Measurements from ENCODE around the gene RDX.

Gene RDX

DNA sequence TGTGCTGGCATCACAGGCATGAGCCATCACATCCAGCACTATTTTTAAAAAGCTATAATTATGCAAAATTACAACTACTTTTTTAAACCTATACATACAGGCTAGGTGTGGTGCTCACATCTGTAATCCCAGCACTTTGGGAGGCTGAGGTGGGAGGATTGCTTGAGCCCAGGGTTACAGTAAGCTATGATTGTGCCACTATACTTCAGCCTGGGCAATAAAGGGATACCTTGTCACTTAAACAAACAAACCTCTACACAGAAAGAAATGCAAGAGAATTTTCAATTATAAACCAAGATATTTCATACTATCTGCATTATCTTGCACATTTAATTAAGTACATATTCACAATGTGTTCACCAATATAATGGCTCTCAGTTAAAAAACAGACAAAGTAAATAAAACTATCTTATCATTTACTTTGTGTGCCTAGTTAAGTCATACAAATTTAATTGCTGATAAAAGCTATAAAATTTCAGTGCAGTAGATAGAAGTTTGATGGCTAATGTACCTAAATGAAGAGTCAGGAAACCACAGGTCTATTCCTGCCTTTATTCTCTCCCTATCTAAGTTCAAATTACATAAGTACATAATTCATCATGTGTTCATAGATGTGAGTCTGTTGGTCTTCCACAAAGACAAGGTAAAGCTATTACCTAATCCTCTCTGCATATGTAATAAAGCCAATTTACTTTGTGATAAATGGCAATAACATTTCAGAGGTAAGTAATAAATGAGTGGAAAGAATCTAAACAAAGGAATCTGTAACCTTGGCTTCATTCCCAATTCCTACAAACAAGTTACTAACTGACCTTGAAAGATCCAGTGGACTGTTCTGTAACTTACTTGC is 9.0 kb upstream of the RDX start:
- no peak for DNase-seq (ENCODE audit: extremely low read depth, low read depth)
- TF ChIP-seq, protein P1, sequence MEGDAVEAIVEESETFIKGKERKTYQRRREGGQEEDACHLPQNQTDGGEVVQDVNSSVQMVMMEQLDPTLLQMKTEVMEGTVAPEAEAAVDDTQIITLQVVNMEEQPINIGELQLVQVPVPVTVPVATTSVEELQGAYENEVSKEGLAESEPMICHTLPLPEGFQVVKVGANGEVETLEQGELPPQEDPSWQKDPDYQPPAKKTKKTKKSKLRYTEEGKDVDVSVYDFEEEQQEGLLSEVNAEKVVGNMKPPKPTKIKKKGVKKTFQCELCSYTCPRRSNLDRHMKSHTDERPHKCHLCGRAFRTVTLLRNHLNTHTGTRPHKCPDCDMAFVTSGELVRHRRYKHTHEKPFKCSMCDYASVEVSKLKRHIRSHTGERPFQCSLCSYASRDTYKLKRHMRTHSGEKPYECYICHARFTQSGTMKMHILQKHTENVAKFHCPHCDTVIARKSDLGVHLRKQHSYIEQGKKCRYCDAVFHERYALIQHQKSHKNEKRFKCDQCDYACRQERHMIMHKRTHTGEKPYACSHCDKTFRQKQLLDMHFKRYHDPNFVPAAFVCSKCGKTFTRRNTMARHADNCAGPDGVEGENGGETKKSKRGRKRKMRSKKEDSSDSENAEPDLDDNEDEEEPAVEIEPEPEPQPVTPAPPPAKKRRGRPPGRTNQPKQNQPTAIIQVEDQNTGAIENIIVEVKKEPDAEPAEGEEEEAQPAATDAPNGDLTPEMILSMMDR (IDR thresholded peaks at IDR 0.05; ENCODE audit: low read depth, low read length), result no peak

DNA sequence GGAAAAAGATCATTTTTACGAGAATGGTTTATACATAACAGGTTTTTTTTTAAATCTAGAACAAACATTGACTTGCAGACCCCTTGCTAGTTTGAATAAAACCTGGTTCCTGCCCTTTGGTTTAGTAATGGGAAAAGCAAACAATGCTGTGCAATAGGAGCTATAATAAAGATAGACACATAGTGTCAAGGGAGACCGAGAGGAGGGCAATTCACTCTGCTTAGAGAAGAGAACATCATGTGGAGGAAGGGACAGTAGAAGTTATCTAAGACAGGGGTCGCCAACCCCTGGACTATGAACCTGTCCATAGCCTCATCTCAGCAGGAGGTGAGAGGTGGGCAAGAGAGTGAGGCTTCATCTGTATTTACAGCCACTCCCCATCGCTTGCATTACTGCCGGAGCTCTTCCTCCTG is 7.0 kb upstream of the RDX start:
- TF ChIP-seq, protein P1 (IDR thresholded peaks at IDR 0.05; ENCODE audit: low read depth, low read length), result no peak
- DNase-seq (ENCODE audit: extremely low read depth, low read depth), result no peak

DNA sequence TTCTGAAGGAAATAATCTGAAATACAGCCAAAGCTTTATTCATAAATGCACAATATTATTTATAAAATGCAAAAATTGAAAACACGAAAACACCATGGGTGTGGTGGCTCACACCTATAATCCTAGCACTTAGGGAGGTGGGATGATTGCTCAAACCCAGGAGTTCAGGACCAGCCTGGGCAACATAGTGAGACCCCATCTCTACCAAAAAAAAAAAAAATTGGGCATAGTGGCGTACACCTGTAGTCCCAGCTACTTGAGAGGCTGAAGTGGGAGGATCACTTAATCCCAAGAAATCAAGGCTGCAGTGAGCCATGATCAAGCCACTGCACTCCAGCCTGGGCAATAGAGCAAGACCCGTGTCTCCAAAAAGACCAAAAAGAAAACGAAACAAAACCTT is 5.2 kb upstream of the RDX start:
- TF ChIP-seq, protein P1 (IDR thresholded peaks at IDR 0.05; ENCODE audit: low read depth, low read length), result no peak
- DNase-seq (ENCODE audit: extremely low read depth, low read depth), result no peak

DNA sequence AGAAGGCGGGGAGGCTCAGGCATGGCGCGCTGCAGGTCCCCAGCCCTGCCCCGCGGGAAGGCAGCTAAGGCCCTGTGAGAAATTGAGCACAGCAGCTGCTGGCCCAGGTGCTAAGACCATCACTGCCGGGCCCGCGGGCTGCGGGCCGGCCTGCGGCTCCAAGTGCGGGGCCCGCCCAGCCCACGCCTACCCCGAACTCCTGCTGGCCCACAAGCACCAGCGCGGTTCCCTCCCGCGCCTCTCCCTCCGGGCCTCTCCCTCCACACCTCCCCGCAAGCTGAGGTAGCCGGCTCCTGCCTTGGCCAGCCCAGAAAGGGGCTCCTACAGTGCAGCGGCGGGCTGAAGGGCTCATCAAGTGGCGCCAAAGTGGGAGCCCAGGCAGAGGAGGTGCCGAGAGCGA is 4.6 kb upstream of the RDX start:
- TF ChIP-seq, protein P1 (IDR thresholded peaks at IDR 0.05; ENCODE audit: low read depth, low read length), result no peak
- no peak for DNase-seq (ENCODE audit: extremely low read depth, low read depth)

DNA sequence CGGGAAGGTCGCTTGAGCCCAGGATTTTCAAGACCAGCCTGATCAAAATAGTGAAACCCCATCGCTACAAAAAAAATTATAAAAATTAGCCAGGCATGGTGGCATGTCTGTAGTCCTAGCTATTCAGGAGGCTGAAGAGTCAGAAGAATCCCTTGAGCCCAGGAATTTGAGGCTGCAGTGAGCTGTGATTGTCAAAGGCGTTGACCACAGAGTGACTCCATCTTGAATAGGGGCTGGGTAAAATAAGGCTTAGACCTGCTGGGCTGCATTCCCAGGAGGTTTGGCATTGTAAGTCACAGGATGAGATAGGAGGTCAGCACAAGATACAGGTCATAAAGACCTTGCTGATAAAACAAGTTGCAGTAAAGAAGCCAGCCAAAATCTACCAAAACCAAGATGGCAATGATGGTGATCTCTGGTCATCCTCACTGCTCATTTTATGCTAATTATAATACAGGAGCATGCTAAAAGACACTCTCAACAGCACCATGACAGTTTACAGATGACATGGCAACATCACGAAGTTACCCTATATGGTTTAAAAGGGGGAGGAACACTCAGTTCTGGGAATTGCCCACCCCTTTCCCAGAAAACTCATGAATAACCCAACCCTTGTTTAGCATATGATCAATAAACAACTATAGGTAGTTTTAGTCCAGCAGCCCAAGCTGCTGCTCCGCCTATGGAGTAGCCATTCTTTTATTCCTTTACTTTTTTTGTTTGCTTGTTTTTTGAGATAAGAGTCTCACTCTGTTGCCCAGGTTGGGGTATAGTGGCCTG is 2.8 kb upstream of the RDX start:
- DNase-seq (ENCODE audit: extremely low read depth, low read depth), result no peak
- TF ChIP-seq, protein P1 (IDR thresholded peaks at IDR 0.05; ENCODE audit: low read depth, low read length), result no peak

DNA sequence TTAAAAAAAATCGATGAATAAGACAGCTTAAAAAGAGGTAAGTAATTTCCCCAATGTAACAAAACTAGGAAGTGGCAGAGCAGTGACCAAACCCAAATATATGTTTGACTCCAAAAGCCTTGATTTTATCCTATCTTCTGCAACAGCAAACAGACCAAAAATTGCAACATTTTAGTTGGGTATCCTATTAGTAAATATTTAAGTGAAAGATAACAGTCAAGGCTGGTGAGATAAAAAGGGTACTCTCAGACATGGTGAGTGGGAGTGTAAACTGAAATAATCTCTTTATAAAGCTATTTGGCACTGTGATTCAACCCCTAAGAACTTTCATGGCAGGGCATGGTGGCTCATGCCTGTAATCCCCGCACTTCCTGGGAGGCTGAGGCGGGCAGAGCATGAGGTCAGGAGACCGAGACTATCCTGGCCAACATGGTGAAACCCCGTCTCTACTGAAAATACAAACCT is 1.9 kb upstream of the RDX start:
- TF ChIP-seq, protein P1 (IDR thresholded peaks at IDR 0.05; ENCODE audit: low read depth, low read length), result no peak
- DNase-seq (ENCODE audit: extremely low read depth, low read depth), result no peak
